ENCODE results near the gene SYNGR3. TPM values are rescaled to one million over a fixed set of nuclear protein-coding genes. Genes with fewer than 3 reads are reported as not detected.

Gene SYNGR3
- total and polyA plus RNA-seq, 2 of the 13 experiments (the other 11 are each of a cell fraction or from before 2014, with no cell fraction given) = 0.97 to 5.7 TPM

DNA sequence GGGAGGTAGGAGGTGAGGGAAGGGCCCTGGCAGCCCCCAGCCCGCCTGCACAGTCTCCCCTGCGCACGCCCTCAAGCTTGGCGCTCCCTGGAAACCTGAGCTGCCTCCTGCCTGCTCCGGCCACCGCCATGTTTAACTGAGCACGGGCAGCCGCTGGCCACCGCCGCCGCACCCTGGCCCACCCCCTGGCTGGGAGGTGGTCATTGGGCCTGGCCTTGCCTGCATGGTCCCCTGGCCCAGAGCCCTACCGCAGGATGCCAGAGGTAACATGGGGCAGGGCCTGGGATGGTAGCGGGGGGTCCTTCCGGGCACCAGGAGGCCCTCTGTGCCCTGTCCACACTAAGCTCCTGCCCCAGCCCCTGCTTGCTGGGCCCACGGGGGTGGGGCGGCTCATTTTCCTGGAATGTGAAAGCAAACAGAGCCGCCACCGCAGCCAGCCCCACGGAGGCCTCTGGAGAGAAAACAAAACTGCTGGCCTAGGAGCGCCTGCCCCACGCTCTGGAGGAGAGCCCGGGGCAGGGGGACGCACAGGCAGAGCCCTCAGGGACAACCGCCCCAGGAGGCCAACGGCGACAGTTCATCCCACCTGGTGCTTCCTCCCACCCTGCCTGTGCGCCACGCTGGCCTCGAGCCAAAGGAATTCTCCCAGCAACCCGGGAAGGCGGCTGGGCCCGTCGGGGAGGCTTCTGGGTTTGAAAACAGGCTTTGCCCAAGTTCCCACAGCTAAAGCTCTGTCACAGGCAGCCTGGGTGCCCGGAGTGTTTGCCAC, 45.8 kb downstream of the SYNGR3 start (continued):
- TF ChIP-seq ARNT2 (CRISPR knock-in tag; IDR thresholded peaks at IDR 0.05; ENCODE audit: low read depth) (peak; percentile 88), ZNF292 (CRISPR knock-in tag; IDR thresholded peaks at IDR 0.05; ENCODE audit: borderline replicate concordance, low read depth) (peak; percentile 75; the same call in 1 of the 2 replicates), PPARG (CRISPR knock-in tag; conservative IDR thresholded peaks at IDR 0.05) (peak; percentile 76), ZNF772 (CRISPR knock-in tag; IDR thresholded peaks at IDR 0.05) (no peak; the same call in 1 of the 2 replicates), ZNF605 (CRISPR knock-in tag; IDR thresholded peaks at IDR 0.05) (peak; percentile 75), ZNF121 (CRISPR knock-in tag; IDR thresholded peaks at IDR 0.05) (peak; percentile 75), GFI1 (CRISPR knock-in tag; IDR thresholded peaks at IDR 0.05; ENCODE audit: borderline replicate concordance) (peak; percentile 69; the same call in 1 of the 2 replicates), HDAC2 (CRISPR knock-in tag; IDR thresholded peaks at IDR 0.05) (peak; percentile 93), KAT8 (CRISPR knock-in tag; IDR thresholded peaks at IDR 0.05) (peak; percentile 85), REPIN1 (CRISPR knock-in tag; IDR thresholded peaks at IDR 0.05; ENCODE audit: borderline replicate concordance, low read depth) (no peak), ZNF678 (CRISPR knock-in tag; IDR thresholded peaks at IDR 0.05) (no peak), HNRNPK (IDR thresholded peaks at IDR 0.05; ENCODE audit: low read depth, low read length, poor library complexity, severe bottlenecking) (peak; percentile 57), ZNF383 (CRISPR knock-in tag; IDR thresholded peaks at IDR 0.05; ENCODE audit: borderline replicate concordance) (no peak), POGZ (CRISPR knock-in tag; IDR thresholded peaks at IDR 0.05) (0 out of 2 replicates have a peak, but pooled peaks have one; percentile 59), ZFP36 (IDR thresholded peaks at IDR 0.05; ENCODE audit: borderline replicate concordance, low read depth, low read length, partially characterized antibody) (no peak), SCMH1 (CRISPR knock-in tag; IDR thresholded peaks at IDR 0.05; ENCODE audit: borderline replicate concordance) (no peak), NCOA5 (CRISPR knock-in tag; IDR thresholded peaks at IDR 0.05) (no peak)
- TF ChIP-seq, protein P1, sequence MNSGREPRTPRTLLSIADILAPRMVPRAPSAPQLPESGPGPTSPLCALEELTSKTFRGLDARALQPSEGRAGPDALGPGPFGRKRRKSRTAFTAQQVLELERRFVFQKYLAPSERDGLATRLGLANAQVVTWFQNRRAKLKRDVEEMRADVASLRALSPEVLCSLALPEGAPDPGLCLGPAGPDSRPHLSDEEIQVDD (CRISPR knock-in tag; IDR thresholded peaks at IDR 0.05; ENCODE audit: borderline replicate concordance) = no peak
- TF ChIP-seq, protein P2, sequence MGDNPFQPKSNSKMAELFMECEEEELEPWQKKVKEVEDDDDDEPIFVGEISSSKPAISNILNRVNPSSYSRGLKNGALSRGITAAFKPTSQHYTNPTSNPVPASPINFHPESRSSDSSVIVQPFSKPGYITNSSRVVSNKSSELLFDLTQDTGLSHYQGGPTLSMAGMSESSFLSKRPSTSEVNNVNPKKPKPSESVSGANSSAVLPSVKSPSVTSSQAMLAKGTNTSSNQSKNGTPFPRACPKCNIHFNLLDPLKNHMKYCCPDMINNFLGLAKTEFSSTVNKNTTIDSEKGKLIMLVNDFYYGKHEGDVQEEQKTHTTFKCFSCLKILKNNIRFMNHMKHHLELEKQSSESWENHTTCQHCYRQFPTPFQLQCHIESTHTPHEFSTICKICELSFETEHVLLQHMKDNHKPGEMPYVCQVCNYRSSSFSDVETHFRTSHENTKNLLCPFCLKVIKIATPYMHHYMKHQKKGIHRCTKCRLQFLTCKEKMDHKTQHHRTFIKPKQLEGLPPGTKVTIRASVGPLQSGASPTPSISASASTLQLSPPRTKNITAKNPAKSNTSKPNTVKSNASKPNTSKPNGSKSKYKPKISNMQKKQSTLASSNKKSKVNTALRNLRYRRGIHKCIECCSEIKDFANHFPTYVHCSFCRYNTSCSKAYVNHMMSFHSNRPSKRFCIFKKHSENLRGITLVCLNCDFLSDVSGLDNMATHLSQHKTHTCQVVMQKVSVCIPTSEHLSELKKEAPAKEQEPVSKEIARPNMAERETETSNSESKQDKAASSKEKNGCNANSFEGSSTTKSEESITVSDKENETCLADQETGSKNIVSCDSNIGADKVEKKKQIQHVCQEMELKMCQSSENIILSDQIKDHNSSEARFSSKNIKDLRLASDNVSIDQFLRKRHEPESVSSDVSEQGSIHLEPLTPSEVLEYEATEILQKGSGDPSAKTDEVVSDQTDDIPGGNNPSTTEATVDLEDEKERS (CRISPR knock-in tag; IDR thresholded peaks at IDR 0.05) = peak; percentile 67
- TF ChIP-seq, protein P3, sequence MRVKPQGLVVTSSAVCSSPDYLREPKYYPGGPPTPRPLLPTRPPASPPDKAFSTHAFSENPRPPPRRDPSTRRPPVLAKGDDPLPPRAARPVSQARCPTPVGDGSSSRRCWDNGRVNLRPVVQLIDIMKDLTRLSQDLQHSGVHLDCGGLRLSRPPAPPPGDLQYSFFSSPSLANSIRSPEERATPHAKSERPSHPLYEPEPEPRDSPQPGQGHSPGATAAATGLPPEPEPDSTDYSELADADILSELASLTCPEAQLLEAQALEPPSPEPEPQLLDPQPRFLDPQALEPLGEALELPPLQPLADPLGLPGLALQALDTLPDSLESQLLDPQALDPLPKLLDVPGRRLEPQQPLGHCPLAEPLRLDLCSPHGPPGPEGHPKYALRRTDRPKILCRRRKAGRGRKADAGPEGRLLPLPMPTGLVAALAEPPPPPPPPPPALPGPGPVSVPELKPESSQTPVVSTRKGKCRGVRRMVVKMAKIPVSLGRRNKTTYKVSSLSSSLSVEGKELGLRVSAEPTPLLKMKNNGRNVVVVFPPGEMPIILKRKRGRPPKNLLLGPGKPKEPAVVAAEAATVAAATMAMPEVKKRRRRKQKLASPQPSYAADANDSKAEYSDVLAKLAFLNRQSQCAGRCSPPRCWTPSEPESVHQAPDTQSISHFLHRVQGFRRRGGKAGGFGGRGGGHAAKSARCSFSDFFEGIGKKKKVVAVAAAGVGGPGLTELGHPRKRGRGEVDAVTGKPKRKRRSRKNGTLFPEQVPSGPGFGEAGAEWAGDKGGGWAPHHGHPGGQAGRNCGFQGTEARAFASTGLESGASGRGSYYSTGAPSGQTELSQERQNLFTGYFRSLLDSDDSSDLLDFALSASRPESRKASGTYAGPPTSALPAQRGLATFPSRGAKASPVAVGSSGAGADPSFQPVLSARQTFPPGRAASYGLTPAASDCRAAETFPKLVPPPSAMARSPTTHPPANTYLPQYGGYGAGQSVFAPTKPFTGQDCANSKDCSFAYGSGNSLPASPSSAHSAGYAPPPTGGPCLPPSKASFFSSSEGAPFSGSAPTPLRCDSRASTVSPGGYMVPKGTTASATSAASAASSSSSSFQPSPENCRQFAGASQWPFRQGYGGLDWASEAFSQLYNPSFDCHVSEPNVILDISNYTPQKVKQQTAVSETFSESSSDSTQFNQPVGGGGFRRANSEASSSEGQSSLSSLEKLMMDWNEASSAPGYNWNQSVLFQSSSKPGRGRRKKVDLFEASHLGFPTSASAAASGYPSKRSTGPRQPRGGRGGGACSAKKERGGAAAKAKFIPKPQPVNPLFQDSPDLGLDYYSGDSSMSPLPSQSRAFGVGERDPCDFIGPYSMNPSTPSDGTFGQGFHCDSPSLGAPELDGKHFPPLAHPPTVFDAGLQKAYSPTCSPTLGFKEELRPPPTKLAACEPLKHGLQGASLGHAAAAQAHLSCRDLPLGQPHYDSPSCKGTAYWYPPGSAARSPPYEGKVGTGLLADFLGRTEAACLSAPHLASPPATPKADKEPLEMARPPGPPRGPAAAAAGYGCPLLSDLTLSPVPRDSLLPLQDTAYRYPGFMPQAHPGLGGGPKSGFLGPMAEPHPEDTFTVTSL (CRISPR knock-in tag; IDR thresholded peaks at IDR 0.05; ENCODE audit: borderline replicate concordance) = peak; percentile 54; the same call in 1 of the 2 replicates

All from HepG2 (cell line).